AG04450 (cell line): Measurements from ENCODE around the gene BTG2. TPM values are rescaled to one million over a fixed set of nuclear protein-coding genes. Genes with fewer than 3 reads are reported as not detected.
A peak's percentile ranks its signal among the peaks of the same experiment; 100 is the strongest.

Experiments used
- CTCF ChIA-PET: fragments of 300-600, 350-600 bp; formaldehyde crosslinking; extraction: SDS; loops from one replicate; lab custom pipeline; 2022; ENCODE audit warnings: antibody characterized with exemption, inconsistent platforms; lab: Charles Lee
- POLR2A ChIA-PET: fragments of 350-600 bp; formaldehyde crosslinking; extraction: SDS; loops from one replicate; lab custom pipeline; 2021; ENCODE audit warnings: antibody characterized with exemption, inconsistent platforms; lab: Yijun Ruan, JAX
- DNase-seq: peaks from one replicate; pipeline ENCODE4 v3.0.0-alpha.2; 2011; ENCODE audit warnings: low read depth, low spot score
- H3K27ac ChIP-seq: one replicate; pipeline ENCODE4 v1.5.1; 2012; ENCODE audit warnings: low read depth, low read length, control low read depth
- H3K27me3 ChIP-seq: one replicate; pipeline ENCODE4 v1.6.0; 2012; ENCODE audit warnings: low read length; ENCODE audit not compliant: control insufficient read depth, insufficient read depth
- H3K4me3 ChIP-seq: 2 replicates; pipeline ENCODE4 v1.5.1; 2011; ENCODE audit warnings: mild to moderate bottlenecking, low read depth, low read length, control low read depth
- H3K9me3 ChIP-seq: 2 replicates; pipeline ENCODE4 v1.5.1; 2012; ENCODE audit warnings: low read length; ENCODE audit not compliant: control insufficient read depth, insufficient read depth
- CTCF ChIP-seq: IDR thresholded peaks from 2 replicates; pipeline ENCODE4 v1.5.1; 2011; ENCODE audit warnings: low read depth, low read length, control low read depth, inconsistent platforms
- polyA plus RNA-seq: library from polyadenylated mRNA; depleted of rRNA; stranded (reverse); fragments of >200 nt; gene quantifications from 2 replicates; pipeline ENCODE4 v1.2.3, GENCODE V29; 2011

BTG2 gene
- polyA plus RNA-seq, 1 experiment = 36.5 TPM

GRCh38 chr1:203273206-203273868 lies 32.0 kb upstream of the BTG2 start:
- DNase-seq = no peak
- ChIA-PET CTCF (interaction anchor here (0.5 to 7.3 kb wide), 40 partner anchors 8 to 421 kb away, joined by 3 to 340 read pairs (median 4); partner anchors contain the start of gene ADORA1), POLR2A (interaction anchor here (1.0 kb wide), 3 partner anchors 32 to 55 kb away, joined by 3 to 7 read pairs (median 5); partner anchors contain the start of gene BTG2)
- Histone ChIP-seq H3K4me3 (0 out of 2 replicates have a peak overlapping the region, but pooled peaks have one; percentile 20), H3K27ac (no peak overlapping the region), H3K27me3 (peaks cover 9% of the 10 kb centered on the region), H3K9me3 (no peaks in the 10 kb centered on the region; the same call in 1 of the 2 replicates)
- TF ChIP-seq CTCF = peak; percentile 98

GRCh38 chr1:203273869-203274602 lies 31.3 kb upstream of the BTG2 start:
- POLR2A ChIA-PET = interaction anchor here (0.6 to 1.4 kb wide), 2 partner anchors 32 to 53 kb away, joined by 6 to 12 read pairs; partner anchors contain the start of gene BTG2
- no peak overlapping the region for H3K27ac ChIP-seq
- H3K27me3 ChIP-seq = peaks cover 9% of the 10 kb centered on the region
- DNase-seq = no peak
- TF ChIP-seq CTCF = no peak
- H3K4me3 ChIP-seq = no peak overlapping the region
- H3K9me3 ChIP-seq = no peaks in the 10 kb centered on the region; the same call in 1 of the 2 replicates
- CTCF ChIA-PET = interaction anchor here (0.7 to 2.2 kb wide), 12 partner anchors 19 to 234 kb away, joined by 3 to 26 read pairs (median 4); no protein-coding TSS in a partner anchor

- CTCF ChIA-PET = interaction anchor here (0.7 to 2.2 kb wide), 11 partner anchors 19 to 235 kb away, joined by 3 to 26 read pairs (median 3); no protein-coding TSS in a partner anchor
- Histone ChIP-seq H3K4me3 (no peak overlapping the region), H3K27ac (no peak overlapping the region), H3K27me3 (peaks cover 9% of the 10 kb centered on the region), H3K9me3 (no peaks in the 10 kb centered on the region; the same call in 1 of the 2 replicates)
- DNase-seq = no peak
- POLR2A ChIA-PET = interaction anchor here (0.6 to 1.4 kb wide), 2 partner anchors 31 to 53 kb away, joined by 6 to 12 read pairs; partner anchors contain the start of gene BTG2
- no peak for TF ChIP-seq CTCF
These were observed 30.5 kb upstream of the BTG2 start for GRCh38 chr1:203274603-203275381.

GRCh38 chr1:203275656-203276272 lies 29.6 kb upstream of the BTG2 start:
- H3K27ac ChIP-seq = no peak overlapping the region
- no peak overlapping the region for H3K4me3 ChIP-seq
- no peak for DNase-seq
- peaks cover 4% of the 10 kb centered on the region for H3K27me3 ChIP-seq
- POLR2A ChIA-PET = interaction anchor here (1.4 kb wide), 1 partner anchor 30 kb away, joined by 12 read pairs; the partner anchor contains the start of gene BTG2
- no peak for TF ChIP-seq CTCF
- no peaks in the 10 kb centered on the region; the same call in 1 of the 2 replicates for H3K9me3 ChIP-seq
- CTCF ChIA-PET = interaction anchor here (0.6 to 6.3 kb wide), 4 partner anchors 7 to 1117 kb away, joined by 3 to 76 read pairs (median 15); no protein-coding TSS in a partner anchor
